Memory B cell (primary cell): ENCODE results near the gene PPFIA2.
"Not testable (repeated sequence)": the region's sequence is repeated elsewhere in the genome, so short reads cannot be mapped to it uniquely, and the experiment has no call there.

Experiments used
- ATAC-seq: fragments of 150-1000 bp; cut with Tn5 transposase; 2 replicates; pipeline ENCODE4 v1.10.0; 2021; ENCODE audit warnings: low read depth, mild to moderate bottlenecking, moderate library complexity
- DNase-seq, 2 donors: peaks; one replicate each; pipeline ENCODE4 v3.0.0; 2022; ENCODE audit warnings: low spot score in 2 of 2
- H3K27ac Mint-ChIP-seq: one replicate; pipeline ENCODE4 v1.8.0; 2022; ENCODE audit warnings: mild to moderate bottlenecking, moderate library complexity, mixed read lengths
- H3K27me3 Mint-ChIP-seq: one replicate; pipeline ENCODE4 v1.8.0; 2022; ENCODE audit warnings: mixed read lengths
- H3K36me3 Mint-ChIP-seq: one replicate; pipeline ENCODE4 v1.8.0; 2022; ENCODE audit warnings: mild to moderate bottlenecking, mixed read lengths
- H3K4me1 Mint-ChIP-seq: one replicate; pipeline ENCODE4 v1.8.0; 2022; ENCODE audit warnings: mixed read lengths
- H3K4me3 Mint-ChIP-seq: one replicate; pipeline ENCODE4 v1.8.0; 2022; ENCODE audit warnings: mild to moderate bottlenecking, moderate library complexity, mixed read lengths
- H3K9me3 Mint-ChIP-seq: one replicate; pipeline ENCODE4 v1.8.0; 2022; ENCODE audit warnings: mixed read lengths

PPFIA2 gene

DNA sequence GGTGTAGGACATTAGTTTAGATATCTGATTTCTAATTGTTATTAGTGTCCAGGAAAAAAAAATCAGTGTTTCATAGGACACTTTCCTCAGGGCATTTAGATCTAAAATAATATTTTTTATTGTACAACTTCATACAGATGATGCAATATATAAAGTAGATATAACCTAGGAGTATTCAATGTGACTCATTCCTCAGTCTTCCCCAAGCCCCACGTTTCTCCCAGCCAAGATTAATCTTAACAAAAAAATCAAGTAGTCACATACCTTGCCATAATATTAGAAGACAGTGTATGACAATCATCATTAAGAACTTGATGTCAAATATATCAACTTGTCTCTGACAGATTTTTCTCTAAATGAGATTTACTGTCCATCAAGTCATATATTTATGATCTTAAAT is 37.1 kb downstream of the PPFIA2 start:
- no peaks in the 10 kb centered on the region for H3K27me3 Mint-ChIP-seq
- H3K4me1 Mint-ChIP-seq: no peaks in the 10 kb centered on the region
- H3K9me3 Mint-ChIP-seq: peaks cover 4% of the 10 kb centered on the region
- DNase-seq: no peak
- H3K4me3 Mint-ChIP-seq: no peak overlapping the region
- no peaks in the 10 kb centered on the region for H3K36me3 Mint-ChIP-seq
- no peak for ATAC-seq
- no peak overlapping the region for H3K27ac Mint-ChIP-seq

DNA sequence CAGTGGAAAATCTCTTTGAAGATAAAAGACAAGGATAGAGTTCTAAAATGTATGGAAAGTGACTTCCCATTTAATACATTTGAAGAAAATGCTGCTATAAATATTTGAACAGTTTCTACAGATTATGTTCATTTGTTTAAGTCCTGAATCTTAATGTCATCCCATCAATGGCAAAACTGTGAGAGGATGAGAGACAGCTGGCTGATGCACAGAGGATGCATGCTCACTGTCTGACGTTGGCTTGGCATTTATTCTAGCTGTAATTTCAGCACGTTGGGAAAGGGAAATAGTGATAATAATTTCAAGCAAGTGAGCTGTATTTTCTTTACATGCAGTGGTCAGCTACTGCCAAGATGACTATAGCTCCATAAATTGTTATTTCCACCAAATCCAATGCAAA is 40.5 kb downstream of the PPFIA2 start:
- Mint-ChIP-seq H3K4me3 (no peak overlapping the region), H3K36me3 (no peaks in the 10 kb centered on the region), H3K4me1 (no peaks in the 10 kb centered on the region), H3K27ac (no peak overlapping the region), H3K27me3 (no peaks in the 10 kb centered on the region), H3K9me3 (peaks cover 2% of the 10 kb centered on the region)
- ATAC-seq (no peak), DNase-seq (no peak)

DNA sequence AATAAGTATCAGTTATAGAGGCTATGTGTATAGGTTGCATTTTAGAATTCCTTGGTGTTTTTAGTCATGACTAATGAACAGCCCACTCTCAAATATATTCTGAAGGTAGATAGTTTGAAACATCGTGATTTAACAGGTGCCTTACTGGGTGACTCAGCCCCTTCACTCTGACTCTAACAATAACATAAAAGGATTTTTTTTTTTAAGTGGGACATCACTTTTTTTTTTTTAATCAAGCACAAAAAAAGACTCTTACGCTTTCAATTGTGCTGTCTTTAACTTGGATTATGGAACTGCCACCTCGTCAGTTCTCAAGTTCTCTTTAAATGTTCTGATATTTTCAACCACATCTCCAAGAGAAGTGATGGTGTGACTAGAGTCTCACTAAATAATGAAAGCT is 46.6 kb downstream of the PPFIA2 start:
- no peaks in the 10 kb centered on the region for H3K36me3 Mint-ChIP-seq
- H3K4me1 Mint-ChIP-seq: no peaks in the 10 kb centered on the region
- no peak overlapping the region for H3K4me3 Mint-ChIP-seq
- no peak overlapping the region for H3K27ac Mint-ChIP-seq
- ATAC-seq (no peak), DNase-seq (no peak)
- no peaks in the 10 kb centered on the region for H3K27me3 Mint-ChIP-seq
- H3K9me3 Mint-ChIP-seq: peaks cover under 1% of the 10 kb centered on the region

DNA sequence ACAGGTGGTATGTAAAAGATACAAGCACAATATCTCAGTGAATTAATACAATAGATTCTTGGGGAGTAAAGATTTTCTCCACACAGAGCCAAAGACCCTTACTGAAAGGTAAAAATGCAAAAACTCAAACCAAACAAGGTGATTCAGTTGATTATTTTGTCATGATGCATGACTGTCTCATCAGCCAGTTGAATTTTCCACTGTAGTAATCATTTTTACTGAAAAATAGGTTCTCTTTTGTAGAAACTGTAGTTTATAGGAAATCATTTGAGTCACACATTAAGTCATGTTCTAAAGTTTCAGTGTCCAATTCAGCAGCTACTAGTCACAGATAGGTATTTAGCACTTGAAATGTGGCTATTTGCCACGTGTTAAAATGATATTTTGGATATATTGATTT is 53.6 kb downstream of the PPFIA2 start:
- Mint-ChIP-seq H3K36me3 (no peaks in the 10 kb centered on the region), H3K4me1 (no peaks in the 10 kb centered on the region), H3K27ac (no peak overlapping the region), H3K9me3 (peaks cover 2% of the 10 kb centered on the region), H3K27me3 (no peaks in the 10 kb centered on the region), H3K4me3 (no peak overlapping the region)
- ATAC-seq (no peak), DNase-seq (no peak)

DNA sequence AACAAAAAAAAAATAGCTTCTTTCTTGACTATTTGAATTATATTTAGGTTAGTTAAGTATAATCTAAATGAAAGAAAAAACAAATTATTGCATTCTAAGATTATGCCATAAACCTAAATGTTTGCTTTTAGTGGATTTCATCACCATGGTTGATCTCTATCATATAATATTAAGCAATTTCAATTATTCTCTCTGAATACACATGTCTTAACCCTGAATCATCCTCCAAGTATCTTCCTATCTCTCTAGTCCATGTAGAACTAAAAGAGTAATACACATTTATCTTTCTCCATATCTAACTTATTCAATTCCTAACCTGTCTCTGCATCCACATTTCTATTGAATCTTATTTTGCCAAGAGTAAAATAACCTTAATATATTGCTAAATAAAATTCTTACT is 59.6 kb downstream of the PPFIA2 start:
- Mint-ChIP-seq H3K27me3 (no peaks in the 10 kb centered on the region), H3K9me3 (peaks cover 2% of the 10 kb centered on the region), H3K27ac (no peak overlapping the region), H3K4me3 (no peak overlapping the region), H3K36me3 (no peaks in the 10 kb centered on the region), H3K4me1 (no peaks in the 10 kb centered on the region)
- DNase-seq (no peak), ATAC-seq (no peak)

DNA sequence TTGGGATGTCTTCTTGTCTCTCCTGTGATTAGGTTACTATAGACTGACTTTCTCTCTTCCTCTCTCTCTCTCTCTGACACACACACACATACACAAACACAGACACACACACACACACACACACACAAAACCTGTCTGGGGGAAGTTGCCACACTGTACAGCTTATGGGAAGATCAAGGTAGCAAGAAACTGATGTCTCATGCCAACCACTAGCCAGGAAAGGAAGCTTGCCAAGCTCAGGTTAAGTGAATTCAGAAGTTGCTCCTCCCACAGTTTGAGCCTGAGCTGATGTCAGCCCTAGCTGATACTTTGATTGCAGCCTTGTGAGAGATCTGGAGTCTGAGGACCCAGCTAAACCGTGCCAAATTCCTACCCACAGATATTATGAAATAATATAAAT is 67.1 kb downstream of the PPFIA2 start:
- DNase-seq (no peak), ATAC-seq (no peak)
- H3K27me3 Mint-ChIP-seq: no peaks in the 10 kb centered on the region
- H3K36me3 Mint-ChIP-seq: no peaks in the 10 kb centered on the region
- no peak overlapping the region for H3K4me3 Mint-ChIP-seq
- no peaks in the 10 kb centered on the region for H3K4me1 Mint-ChIP-seq
- H3K9me3 Mint-ChIP-seq: peaks cover 2% of the 10 kb centered on the region
- H3K27ac Mint-ChIP-seq: no peak overlapping the region

DNA sequence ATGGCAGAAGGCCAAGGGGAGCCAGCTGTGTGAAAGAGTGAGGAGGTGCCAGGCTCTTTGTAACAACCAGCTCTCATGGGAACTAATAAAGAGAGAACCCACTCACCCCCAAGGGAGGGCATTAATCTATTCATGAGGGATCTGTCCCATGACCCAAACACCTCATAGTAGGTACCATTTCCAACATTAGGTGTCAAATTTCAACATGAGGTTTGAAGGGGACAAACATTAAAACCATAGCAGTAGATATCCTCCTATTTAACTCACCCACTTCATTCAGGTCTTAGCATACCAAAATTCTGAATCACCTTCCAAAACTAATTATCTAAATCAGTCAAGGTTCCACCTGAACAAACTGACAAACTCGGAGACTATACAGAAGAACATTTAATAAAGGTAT is 75.3 kb downstream of the PPFIA2 start:
- H3K27me3 Mint-ChIP-seq: no peaks in the 10 kb centered on the region
- H3K9me3 Mint-ChIP-seq: peaks cover 4% of the 10 kb centered on the region
- H3K27ac Mint-ChIP-seq: no peak overlapping the region
- H3K4me3 Mint-ChIP-seq: no peak overlapping the region
- ATAC-seq (no peak), DNase-seq (no peak)
- H3K36me3 Mint-ChIP-seq: no peaks in the 10 kb centered on the region
- no peaks in the 10 kb centered on the region for H3K4me1 Mint-ChIP-seq

DNA sequence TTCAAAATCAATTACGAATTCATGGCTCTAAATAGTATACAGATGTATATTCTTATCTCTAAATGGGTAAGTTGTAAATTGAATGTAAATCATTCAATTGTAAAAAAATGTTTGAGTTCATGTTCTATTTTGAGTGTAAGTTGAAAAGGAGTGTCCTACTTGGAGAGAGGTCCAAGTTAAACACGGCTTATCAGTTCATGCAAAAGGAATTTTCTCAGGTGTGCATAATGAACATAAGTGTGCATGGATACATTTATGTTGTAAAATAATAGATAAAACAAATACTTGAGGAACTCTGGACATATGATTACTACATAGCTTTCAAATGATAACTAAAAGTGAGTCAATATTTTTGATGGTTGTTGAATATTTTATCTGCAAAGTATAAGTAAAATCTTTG is 79.5 kb downstream of the PPFIA2 start:
- no peaks in the 10 kb centered on the region for H3K4me1 Mint-ChIP-seq
- H3K27ac Mint-ChIP-seq: no peak overlapping the region
- ATAC-seq (no peak), DNase-seq (no peak)
- H3K4me3 Mint-ChIP-seq: no peak overlapping the region
- H3K9me3 Mint-ChIP-seq: peaks cover 1% of the 10 kb centered on the region
- H3K36me3 Mint-ChIP-seq: no peaks in the 10 kb centered on the region
- no peaks in the 10 kb centered on the region for H3K27me3 Mint-ChIP-seq

DNA sequence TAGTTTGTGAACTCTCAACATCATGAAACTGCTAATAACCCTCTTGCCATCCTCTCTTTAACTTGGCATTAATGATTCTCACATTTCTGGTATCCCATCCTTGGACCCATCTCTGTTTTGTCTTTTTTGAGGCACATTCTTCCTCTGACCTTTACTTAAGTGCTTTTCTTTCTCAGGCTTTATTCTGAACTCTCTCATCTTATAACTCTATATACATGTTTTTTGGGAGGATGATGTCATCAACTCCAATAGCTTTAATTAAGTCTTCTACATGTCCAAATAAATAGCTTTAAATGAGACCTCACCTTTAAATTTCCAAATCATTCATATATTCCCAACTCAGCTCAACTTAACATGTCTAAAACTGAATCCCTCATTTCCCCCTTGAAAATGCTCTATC is 88.4 kb downstream of the PPFIA2 start:
- no peak overlapping the region for H3K4me3 Mint-ChIP-seq

DNA sequence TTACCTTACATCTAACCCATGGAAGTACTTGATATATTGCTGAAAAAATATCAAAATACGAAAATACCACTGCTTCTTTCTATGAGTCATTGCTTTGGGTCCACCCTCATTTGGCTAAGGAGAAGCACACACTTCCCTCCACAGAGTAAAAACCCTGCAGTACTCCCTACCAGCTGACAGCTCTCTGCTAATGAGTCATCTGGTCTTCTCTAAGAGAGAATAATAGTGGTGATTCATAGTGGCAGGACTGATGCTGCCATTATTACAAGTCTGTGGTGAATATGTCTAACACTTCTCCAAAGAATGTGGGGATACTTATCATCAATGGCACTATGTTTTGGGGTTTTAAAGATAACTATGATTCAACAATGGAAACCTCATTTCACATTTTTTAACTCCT is 90.7 kb downstream of the PPFIA2 start:
- no peak overlapping the region for H3K27ac Mint-ChIP-seq
- H3K36me3 Mint-ChIP-seq: no peaks in the 10 kb centered on the region
- no peak for DNase-seq
- no peak overlapping the region for H3K4me3 Mint-ChIP-seq
- ATAC-seq: no peak
- H3K27me3 Mint-ChIP-seq: no peaks in the 10 kb centered on the region
- no peaks in the 10 kb centered on the region for H3K4me1 Mint-ChIP-seq
- peaks cover 3% of the 10 kb centered on the region for H3K9me3 Mint-ChIP-seq

More for the DNA sequence above, 88.4 kb downstream of the PPFIA2 start:
- DNase-seq (no peak), ATAC-seq (no peak)
- Mint-ChIP-seq H3K27ac (no peak overlapping the region), H3K4me1 (no peaks in the 10 kb centered on the region), H3K9me3 (peaks cover 3% of the 10 kb centered on the region), H3K36me3 (no peaks in the 10 kb centered on the region), H3K27me3 (no peaks in the 10 kb centered on the region)

DNA sequence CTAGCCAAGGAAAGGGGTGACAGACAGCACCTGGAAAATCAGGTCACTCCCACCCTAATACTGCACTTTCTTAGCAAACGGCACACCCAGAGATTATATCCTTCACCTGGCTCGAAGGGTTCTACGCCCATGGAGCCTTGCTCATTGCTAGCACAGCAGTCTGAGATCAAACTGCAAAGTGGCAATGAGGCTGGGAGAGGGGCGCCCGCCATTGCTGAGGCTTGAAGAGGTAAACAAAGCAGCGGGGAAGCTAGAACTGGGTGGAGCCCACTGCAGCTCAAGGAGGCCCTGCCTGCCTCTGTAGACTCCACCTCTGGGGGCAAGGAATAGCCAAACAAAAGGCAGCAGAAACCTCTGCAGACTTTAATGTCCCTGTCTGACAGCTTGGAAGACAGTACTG is 99.8 kb downstream of the PPFIA2 start:
- H3K4me3 Mint-ChIP-seq, H3K27me3 Mint-ChIP-seq, H3K27ac Mint-ChIP-seq, H3K36me3 Mint-ChIP-seq, H3K4me1 Mint-ChIP-seq, ATAC-seq, H3K9me3 Mint-ChIP-seq, DNase-seq: not testable (repeated sequence)

DNA sequence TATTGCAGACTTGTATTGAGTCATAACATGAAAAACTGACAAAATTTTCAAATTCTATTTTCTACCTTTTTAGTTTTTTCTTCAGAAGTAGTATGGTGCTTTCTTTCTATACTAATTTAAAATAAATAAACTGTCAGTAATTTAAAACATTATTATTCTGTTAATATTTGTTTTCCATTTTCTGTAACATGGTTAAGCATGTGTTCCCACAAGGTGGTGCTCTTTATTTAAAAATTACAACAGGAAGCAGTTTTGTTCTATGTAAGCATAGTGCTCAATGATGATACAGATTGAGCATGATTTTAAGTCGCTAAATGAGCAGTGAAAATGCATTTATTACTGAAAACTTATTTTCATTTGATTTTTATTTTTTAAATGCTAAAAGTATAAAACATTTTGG is 114.6 kb downstream of the PPFIA2 start:
- H3K4me1 Mint-ChIP-seq: no peaks in the 10 kb centered on the region
- no peak for ATAC-seq
- H3K9me3 Mint-ChIP-seq: peaks cover 2% of the 10 kb centered on the region

DNA sequence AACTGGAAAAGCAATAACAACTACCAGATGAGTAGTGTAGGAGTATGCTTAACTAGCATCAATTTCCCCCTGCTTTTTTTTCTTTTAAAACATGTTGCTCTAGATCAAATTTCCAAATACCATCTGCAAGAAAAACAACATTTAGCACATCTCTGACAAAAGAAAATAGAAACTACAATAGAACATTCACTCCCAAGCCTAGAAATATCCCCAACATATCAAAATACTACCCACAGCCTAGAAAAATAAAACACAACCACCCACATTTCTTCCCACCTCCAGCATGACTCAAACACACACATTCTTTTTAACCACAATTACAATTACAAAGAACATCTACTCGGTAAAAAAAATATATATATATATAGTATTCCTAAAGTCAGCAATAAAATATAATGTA is 120.0 kb downstream of the PPFIA2 start:
- H3K4me1 Mint-ChIP-seq: no peaks in the 10 kb centered on the region
- no peak overlapping the region for H3K27ac Mint-ChIP-seq
- no peaks in the 10 kb centered on the region for H3K36me3 Mint-ChIP-seq
- H3K9me3 Mint-ChIP-seq: peaks cover 6% of the 10 kb centered on the region
- no peaks in the 10 kb centered on the region for H3K27me3 Mint-ChIP-seq
- DNase-seq (no peak), ATAC-seq (no peak)
- no peak overlapping the region for H3K4me3 Mint-ChIP-seq

More for the DNA sequence above, 114.6 kb downstream of the PPFIA2 start:
- no peaks in the 10 kb centered on the region for H3K27me3 Mint-ChIP-seq
- no peak overlapping the region for H3K27ac Mint-ChIP-seq
- no peak overlapping the region for H3K4me3 Mint-ChIP-seq
- no peak for DNase-seq
- H3K36me3 Mint-ChIP-seq: no peaks in the 10 kb centered on the region

DNA sequence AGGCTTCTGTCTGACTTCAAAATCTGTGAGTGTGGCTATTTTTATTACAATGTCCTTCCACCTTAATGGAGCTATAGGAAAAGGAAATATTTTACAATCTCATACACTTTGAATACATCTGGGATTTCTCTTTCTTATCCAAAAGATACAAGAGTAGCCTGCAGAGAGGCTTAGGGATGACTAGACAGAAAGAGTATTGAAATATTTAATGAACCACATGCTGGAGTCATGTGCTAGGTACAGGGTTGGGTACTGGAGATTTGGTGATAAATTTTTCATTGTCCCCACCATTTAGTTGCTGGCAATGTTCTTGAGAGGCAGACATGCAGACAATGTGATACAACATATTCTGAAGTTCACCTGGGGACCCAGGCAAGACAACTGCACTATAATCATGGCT is 126.0 kb downstream of the PPFIA2 start:
- Mint-ChIP-seq H3K27ac (no peak overlapping the region), H3K36me3 (no peaks in the 10 kb centered on the region), H3K27me3 (no peaks in the 10 kb centered on the region), H3K4me1 (no peaks in the 10 kb centered on the region), H3K4me3 (no peak overlapping the region), H3K9me3 (peaks cover 4% of the 10 kb centered on the region)
- DNase-seq (no peak), ATAC-seq (no peak)

DNA sequence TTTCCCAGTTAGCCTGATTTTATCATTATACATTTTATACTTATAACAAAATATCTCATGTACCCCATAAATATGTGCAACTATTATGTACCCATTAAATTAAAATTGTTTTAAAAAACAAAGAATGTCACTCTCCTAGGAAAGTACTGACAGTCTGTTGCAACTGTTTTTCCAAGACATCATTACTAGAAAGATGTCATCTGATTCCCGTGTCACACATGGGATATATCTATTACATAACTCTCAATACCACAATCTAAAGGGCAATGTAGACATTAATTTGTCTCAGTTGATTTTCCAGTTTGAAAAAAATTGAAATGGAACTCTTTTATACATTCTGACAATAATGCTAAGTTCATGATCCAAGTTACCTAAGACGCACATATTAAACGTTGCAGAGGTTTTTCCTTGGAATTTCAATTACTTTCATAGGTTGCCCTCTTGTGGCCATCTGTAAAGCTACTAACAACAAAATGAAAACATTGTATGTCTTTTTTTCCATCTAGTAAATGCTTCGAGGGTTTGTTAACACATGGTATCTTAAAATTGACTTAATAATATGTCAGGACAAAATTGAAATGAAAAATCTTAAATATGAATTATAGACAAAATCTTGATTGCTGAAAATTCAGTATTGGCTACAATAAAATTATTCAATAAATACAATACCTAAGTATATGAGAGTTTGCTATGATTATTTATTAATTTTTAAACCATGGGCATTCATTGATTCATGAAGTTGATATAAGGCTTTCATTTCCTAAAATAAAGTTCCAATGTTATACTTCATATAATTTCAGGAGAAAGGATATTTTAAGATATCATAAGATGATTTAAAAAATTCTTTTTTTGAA is 131.6 kb downstream of the PPFIA2 start:
- H3K27ac Mint-ChIP-seq: no peak overlapping the region
- no peaks in the 10 kb centered on the region for H3K9me3 Mint-ChIP-seq
- H3K36me3 Mint-ChIP-seq: no peaks in the 10 kb centered on the region
- no peak for DNase-seq
- no peaks in the 10 kb centered on the region for H3K4me1 Mint-ChIP-seq
- no peak for ATAC-seq
- H3K27me3 Mint-ChIP-seq: no peaks in the 10 kb centered on the region
- no peak overlapping the region for H3K4me3 Mint-ChIP-seq
